ENCODE data around the gene HIRIP3. TPM values are rescaled to one million over a fixed set of nuclear protein-coding genes. Genes with fewer than 3 reads are reported as not detected.
A peak's percentile ranks its signal among the peaks of the same experiment; 100 is the strongest.

HIRIP3 gene
- total and polyA plus RNA-seq, 2 of the 13 experiments (the other 11 are each of a cell fraction or from before 2014, with no cell fraction given), result 12.6 to 17.2 TPM

GRCh38 chr16:29961479-29962343 is 33.7 kb downstream of the HIRIP3 start, which contains the start of gene TMEM219 (continued):
- TF ChIP-seq, protein P1, sequence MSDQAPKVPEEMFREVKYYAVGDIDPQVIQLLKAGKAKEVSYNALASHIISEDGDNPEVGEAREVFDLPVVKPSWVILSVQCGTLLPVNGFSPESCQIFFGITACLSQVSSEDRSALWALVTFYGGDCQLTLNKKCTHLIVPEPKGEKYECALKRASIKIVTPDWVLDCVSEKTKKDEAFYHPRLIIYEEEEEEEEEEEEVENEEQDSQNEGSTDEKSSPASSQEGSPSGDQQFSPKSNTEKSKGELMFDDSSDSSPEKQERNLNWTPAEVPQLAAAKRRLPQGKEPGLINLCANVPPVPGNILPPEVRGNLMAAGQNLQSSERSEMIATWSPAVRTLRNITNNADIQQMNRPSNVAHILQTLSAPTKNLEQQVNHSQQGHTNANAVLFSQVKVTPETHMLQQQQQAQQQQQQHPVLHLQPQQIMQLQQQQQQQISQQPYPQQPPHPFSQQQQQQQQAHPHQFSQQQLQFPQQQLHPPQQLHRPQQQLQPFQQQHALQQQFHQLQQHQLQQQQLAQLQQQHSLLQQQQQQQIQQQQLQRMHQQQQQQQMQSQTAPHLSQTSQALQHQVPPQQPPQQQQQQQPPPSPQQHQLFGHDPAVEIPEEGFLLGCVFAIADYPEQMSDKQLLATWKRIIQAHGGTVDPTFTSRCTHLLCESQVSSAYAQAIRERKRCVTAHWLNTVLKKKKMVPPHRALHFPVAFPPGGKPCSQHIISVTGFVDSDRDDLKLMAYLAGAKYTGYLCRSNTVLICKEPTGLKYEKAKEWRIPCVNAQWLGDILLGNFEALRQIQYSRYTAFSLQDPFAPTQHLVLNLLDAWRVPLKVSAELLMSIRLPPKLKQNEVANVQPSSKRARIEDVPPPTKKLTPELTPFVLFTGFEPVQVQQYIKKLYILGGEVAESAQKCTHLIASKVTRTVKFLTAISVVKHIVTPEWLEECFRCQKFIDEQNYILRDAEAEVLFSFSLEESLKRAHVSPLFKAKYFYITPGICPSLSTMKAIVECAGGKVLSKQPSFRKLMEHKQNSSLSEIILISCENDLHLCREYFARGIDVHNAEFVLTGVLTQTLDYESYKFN (CRISPR knock-in tag; conservative IDR thresholded peaks at IDR 0.05), result no peak; the same call in 1 of the 2 replicates
- peak; percentile 57; the same call in 1 of the 2 replicates for TF ChIP-seq ZNF709 (CRISPR knock-in tag; IDR thresholded peaks at IDR 0.05)
- peak; percentile 65; the same call in 1 of the 2 replicates for TF ChIP-seq ZNF607 (CRISPR knock-in tag; IDR thresholded peaks at IDR 0.05; ENCODE audit: borderline replicate concordance)
- TF ChIP-seq, protein P2, sequence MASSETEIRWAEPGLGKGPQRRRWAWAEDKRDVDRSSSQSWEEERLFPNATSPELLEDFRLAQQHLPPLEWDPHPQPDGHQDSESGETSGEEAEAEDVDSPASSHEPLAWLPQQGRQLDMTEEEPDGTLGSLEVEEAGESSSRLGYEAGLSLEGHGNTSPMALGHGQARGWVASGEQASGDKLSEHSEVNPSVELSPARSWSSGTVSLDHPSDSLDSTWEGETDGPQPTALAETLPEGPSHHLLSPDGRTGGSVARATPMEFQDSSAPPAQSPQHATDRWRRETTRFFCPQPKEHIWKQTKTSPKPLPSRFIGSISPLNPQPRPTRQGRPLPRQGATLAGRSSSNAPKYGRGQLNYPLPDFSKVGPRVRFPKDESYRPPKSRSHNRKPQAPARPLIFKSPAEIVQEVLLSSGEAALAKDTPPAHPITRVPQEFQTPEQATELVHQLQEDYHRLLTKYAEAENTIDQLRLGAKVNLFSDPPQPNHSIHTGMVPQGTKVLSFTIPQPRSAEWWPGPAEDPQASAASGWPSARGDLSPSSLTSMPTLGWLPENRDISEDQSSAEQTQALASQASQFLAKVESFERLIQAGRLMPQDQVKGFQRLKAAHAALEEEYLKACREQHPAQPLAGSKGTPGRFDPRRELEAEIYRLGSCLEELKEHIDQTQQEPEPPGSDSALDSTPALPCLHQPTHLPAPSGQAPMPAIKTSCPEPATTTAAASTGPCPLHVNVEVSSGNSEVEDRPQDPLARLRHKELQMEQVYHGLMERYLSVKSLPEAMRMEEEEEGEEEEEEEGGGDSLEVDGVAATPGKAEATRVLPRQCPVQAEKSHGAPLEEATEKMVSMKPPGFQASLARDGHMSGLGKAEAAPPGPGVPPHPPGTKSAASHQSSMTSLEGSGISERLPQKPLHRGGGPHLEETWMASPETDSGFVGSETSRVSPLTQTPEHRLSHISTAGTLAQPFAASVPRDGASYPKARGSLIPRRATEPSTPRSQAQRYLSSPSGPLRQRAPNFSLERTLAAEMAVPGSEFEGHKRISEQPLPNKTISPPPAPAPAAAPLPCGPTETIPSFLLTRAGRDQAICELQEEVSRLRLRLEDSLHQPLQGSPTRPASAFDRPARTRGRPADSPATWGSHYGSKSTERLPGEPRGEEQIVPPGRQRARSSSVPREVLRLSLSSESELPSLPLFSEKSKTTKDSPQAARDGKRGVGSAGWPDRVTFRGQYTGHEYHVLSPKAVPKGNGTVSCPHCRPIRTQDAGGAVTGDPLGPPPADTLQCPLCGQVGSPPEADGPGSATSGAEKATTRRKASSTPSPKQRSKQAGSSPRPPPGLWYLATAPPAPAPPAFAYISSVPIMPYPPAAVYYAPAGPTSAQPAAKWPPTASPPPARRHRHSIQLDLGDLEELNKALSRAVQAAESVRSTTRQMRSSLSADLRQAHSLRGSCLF (CRISPR knock-in tag; IDR thresholded peaks at IDR 0.05; ENCODE audit: borderline replicate concordance), result no peak
- TF ChIP-seq HOXA9 (CRISPR knock-in tag; IDR thresholded peaks at IDR 0.05; ENCODE audit: borderline replicate concordance), result peak; percentile 23; the same call in 1 of the 2 replicates
- TF ChIP-seq TEAD2 (CRISPR knock-in tag; IDR thresholded peaks at IDR 0.05), result no peak
- peak; percentile 53 for TF ChIP-seq TAF15 (IDR thresholded peaks at IDR 0.05; ENCODE audit: low read depth, low read length, poor library complexity, severe bottlenecking)
- peak; percentile 71 for TF ChIP-seq ZNF441 (CRISPR knock-in tag; IDR thresholded peaks at IDR 0.05; ENCODE audit: borderline replicate concordance)
- no peak for TF ChIP-seq ZNF761 (CRISPR knock-in tag; conservative IDR thresholded peaks at IDR 0.05)
- TF ChIP-seq, protein P3, sequence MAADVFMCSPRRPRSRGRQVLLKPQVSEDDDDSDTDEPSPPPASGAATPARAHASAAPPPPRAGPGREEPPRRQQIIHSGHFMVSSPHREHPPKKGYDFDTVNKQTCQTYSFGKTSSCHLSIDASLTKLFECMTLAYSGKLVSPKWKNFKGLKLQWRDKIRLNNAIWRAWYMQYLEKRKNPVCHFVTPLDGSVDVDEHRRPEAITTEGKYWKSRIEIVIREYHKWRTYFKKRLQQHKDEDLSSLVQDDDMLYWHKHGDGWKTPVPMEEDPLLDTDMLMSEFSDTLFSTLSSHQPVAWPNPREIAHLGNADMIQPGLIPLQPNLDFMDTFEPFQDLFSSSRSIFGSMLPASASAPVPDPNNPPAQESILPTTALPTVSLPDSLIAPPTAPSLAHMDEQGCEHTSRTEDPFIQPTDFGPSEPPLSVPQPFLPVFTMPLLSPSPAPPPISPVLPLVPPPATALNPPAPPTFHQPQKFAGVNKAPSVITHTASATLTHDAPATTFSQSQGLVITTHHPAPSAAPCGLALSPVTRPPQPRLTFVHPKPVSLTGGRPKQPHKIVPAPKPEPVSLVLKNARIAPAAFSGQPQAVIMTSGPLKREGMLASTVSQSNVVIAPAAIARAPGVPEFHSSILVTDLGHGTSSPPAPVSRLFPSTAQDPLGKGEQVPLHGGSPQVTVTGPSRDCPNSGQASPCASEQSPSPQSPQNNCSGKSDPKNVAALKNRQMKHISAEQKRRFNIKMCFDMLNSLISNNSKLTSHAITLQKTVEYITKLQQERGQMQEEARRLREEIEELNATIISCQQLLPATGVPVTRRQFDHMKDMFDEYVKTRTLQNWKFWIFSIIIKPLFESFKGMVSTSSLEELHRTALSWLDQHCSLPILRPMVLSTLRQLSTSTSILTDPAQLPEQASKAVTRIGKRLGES (CRISPR knock-in tag; IDR thresholded peaks at IDR 0.05; ENCODE audit: borderline replicate concordance), result no peak
- no peak; the same call in 1 of the 2 replicates for TF ChIP-seq TGIF2 (CRISPR knock-in tag; IDR thresholded peaks at IDR 0.05)
- 0 out of 2 replicates have a peak, but pooled peaks have one; percentile 65 for TF ChIP-seq TOE1 (CRISPR knock-in tag; IDR thresholded peaks at IDR 0.05)
- TF ChIP-seq NPAS2 (CRISPR knock-in tag; IDR thresholded peaks at IDR 0.05; ENCODE audit: borderline replicate concordance), result no peak

All from HepG2 (cell line).